Raji (cell line): ENCODE measurements around the gene CEBPZOS.
A peak's percentile ranks its signal among the peaks of the same experiment; 100 is the strongest.

ENCODE experiments used
- POLR2A ChIP-seq: IDR thresholded peaks from 2 replicates; pipeline ENCODE4 v1.6.1; 2011; ENCODE audit warnings: low read depth, low read length, control low read depth; ENCODE audit not compliant: insufficient read depth

Gene CEBPZOS

GRCh38 chr2:37219046-37219445 is 22.8 kb downstream of the CEBPZOS start:
- TF ChIP-seq POLR2A, result no peak

GRCh38 chr2:37223131-37223530 is 26.8 kb downstream of the CEBPZOS start:
- TF ChIP-seq POLR2A, result no peak

GRCh38 chr2:37224063-37224462 is 27.8 kb downstream of the CEBPZOS start:
- TF ChIP-seq POLR2A, result no peak

GRCh38 chr2:37226863-37227262 is 30.6 kb downstream of the CEBPZOS start:
- TF ChIP-seq POLR2A, result no peak

DNA sequence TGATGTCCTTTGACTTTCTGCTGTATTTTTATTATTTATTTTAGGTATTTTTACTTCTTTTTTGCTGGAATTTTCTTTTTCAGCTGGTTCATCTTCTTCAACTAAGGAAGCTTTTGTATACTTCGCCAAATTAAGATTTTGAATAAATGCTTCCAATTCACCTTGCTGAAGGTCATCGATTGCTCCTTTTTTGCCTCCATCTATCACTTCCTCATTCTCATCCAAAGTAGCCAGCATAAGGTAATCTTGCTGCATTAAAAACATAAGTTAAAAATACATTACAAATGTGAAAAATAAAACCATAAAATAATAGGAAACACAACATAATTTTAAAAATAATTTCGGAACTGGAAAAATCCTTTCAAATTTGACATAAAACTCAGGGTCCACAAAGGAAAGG is 32.5 kb downstream of the CEBPZOS start:
- no peak for TF ChIP-seq POLR2A

GRCh38 chr2:37230581-37230980 is 34.3 kb downstream of the CEBPZOS start:
- TF ChIP-seq POLR2A, result no peak

DNA sequence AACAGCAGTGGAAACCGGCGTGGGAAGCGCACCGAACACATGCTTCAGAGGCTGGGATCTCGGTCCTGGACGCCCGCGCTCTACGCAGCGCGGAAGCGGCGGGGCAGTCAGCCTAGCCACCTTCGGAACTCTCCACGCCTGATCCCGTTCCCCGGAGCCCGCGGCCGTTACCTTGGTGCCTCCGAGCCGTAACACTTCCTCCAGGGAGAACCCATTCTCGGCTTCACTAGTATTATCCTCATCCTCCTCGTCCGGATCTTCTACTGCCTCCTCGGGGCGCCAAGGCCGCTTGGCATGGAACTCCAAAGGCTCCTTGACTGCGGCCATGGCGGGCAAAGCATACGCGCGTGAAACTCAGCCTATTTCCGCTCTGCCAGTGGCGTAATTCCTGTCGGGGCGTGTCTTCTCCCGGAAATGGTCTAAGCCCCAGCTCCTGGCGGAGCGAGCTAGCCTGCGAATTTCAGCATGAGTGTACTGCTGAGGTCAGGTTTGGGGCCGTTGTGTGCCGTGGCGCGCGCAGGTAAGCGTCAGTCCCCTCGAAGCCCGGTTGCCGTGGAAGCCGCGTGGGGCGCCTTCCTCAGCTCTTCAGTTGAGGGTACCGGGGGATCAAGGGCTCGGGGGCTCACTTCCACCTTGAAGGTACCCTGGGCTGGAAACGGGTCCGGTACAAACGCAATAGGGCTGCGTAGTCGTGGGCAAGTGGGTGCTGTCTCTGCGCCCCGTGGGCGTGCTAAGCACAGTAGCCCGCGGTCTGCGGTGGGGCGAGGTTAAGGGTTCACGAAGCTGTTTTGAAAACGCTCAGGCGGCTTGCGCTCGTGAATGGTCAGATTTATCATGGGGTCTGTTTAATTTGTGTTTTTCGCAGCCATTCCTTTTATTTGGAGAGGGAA is 35.2 kb downstream of the CEBPZOS start, which contains the start of the genes CEBPZ and NDUFAF7:
TSS of gene CEBPZ (minus strand) at position 356 of the 890 bp plus-strand sequence. CDS start at position 327, 29 bp downstream.
TSS of gene NDUFAF7 (plus strand) at position 418 of the 890 bp plus-strand sequence. CDS start at position 466, 48 bp downstream.
- peak; percentile 98 for TF ChIP-seq POLR2A

GRCh38 chr2:37232131-37232933 is 36.0 kb downstream of the CEBPZOS start:
- TF ChIP-seq POLR2A, result no peak

DNA sequence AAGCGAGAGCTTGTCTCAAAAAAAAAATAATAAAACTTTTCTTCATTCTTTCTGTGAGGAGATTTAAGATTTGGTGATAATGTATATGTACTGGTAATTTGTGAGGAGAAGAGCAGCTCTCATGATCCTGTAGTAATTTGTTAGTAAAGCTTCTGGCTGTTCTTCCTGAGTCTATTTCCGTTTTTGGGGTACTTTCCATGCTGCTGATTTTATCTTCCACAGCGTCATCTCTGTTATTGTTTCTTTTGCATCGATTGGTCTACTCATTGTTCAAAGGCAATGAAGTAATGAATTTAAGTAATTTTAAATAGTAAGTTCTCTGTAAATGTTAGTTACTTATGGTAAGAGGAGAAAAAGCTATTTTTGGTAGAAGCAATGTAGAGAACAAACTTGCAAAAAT is 47.1 kb downstream of the CEBPZOS start:
- TF ChIP-seq POLR2A, result no peak

DNA sequence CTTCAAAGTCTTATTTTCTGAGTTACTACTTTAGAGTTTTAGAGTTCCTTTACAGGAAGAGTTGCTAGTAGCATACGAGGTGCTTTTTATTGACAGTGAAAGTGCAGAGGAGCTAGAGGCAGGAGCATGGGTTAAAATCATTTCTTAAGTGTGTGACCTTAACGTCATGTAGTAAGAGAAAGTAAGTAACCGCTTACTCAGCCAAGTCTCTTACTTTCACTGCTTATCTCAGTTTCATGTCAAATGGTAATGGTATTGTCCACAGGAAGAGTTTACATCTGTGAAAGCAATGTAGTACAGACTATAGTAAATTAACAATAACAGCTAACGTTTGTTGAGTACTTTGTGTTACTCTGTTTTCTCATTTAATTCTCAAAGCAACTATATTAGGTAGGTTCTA is 47.7 kb downstream of the CEBPZOS start:
- TF ChIP-seq POLR2A, result no peak

GRCh38 chr2:37244755-37245154 is 48.5 kb downstream of the CEBPZOS start:
- no peak for TF ChIP-seq POLR2A

DNA sequence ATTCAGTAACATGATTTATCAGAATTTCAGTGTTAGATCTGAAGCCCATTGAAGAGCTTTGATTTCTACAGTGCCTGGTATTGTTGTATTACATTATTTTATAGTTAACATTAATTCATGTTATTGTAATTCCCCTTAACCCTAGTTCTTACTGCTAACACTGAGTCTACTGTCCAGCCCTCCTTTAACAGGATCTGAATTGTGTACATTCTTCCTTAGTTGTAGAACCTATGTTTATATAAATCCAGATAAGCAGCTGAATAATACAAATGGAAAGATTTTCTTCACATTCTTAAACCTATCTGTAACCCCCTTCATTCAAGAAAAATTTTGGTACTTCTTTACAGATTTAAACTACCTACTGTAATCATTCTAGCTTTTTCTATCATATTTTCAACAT is 49.9 kb downstream of the CEBPZOS start:
- no peak for TF ChIP-seq POLR2A

GRCh38 chr2:37250869-37251740 is 54.8 kb downstream of the CEBPZOS start:
- no peak for TF ChIP-seq POLR2A
